Lung (tissue), 12 donors: ENCODE results near the gene TIMP4. TPM values are rescaled to one million over a fixed set of nuclear protein-coding genes. Genes with fewer than 3 reads are reported as not detected.

Experiments used
- ATAC-seq: fragments of 200-7000 bp; cut with Tn5 transposase; one replicate; pipeline ENCODE4 v1.9.1; 2020; ENCODE audit warnings: moderate number of reproducible peaks; ENCODE audit not compliant: insufficient read depth, low FRiP score
- DNase-seq, 3 donors: peaks; one replicate each; pipeline ENCODE4 v3.0.0-alpha.2; 2013 to 2017
- H3K27ac ChIP-seq, 2 donors: one replicate each; pipeline ENCODE4 v1.5.1; 2013; ENCODE audit warnings: mild to moderate bottlenecking in 2 of 2, moderate library complexity in 2 of 2, control low read depth in 1 of 2, inconsistent platforms in 1 of 2, low read depth in 1 of 2, low read length in 1 of 2
- H3K27me3 ChIP-seq, 3 donors: one replicate each; pipeline ENCODE4 v1.5.1; 2013; ENCODE audit warnings: low read length in 2 of 3; ENCODE audit not compliant: control insufficient read depth in 3 of 3, insufficient read depth in 3 of 3
- H3K36me3 ChIP-seq, 4 donors: one replicate each; pipeline ENCODE4 v1.5.1; 2013; ENCODE audit warnings: low read length in 4 of 4, mild to moderate bottlenecking in 1 of 4, moderate library complexity in 1 of 4; ENCODE audit not compliant: control insufficient read depth in 4 of 4, insufficient read depth in 4 of 4
- H3K4me1 ChIP-seq, 5 donors: one replicate each; pipeline ENCODE4 v1.5.1; 2013; ENCODE audit warnings: low read length in 5 of 5, mild to moderate bottlenecking in 2 of 5, moderate library complexity in 1 of 5; ENCODE audit not compliant: control insufficient read depth in 5 of 5, insufficient read depth in 5 of 5
- H3K4me3 ChIP-seq: one replicate; pipeline ENCODE4 v1.5.1; 2013; ENCODE audit warnings: mild to moderate bottlenecking, control low read depth, moderate library complexity
- H3K9ac ChIP-seq, 2 donors: one replicate each; pipeline ENCODE4 v1.5.1; 2013; ENCODE audit warnings: low read length in 2 of 2, control low read depth in 1 of 2; ENCODE audit not compliant: insufficient read depth in 1 of 2
- H3K9me3 ChIP-seq, 4 donors: one replicate each; pipeline ENCODE4 v1.5.1; 2013; ENCODE audit warnings: low read length in 3 of 4, mild to moderate bottlenecking in 1 of 4, moderate library complexity in 1 of 4; ENCODE audit not compliant: control insufficient read depth in 4 of 4, insufficient read depth in 3 of 4
- WGBS, 2 donors: extraction: QIAGEN DNeasy Blood & Tissue Kit; methylation state at CpG; one replicate each; pipeline ENCODE4 v1.1.7; 2013; 5-methylcytosine and 5-hydroxymethylcytosine counted together
- polyA plus RNA-seq, 2 donors: library from polyadenylated mRNA; stranded (reverse); fragments of 200-250 nt; gene quantifications; one replicate each; pipeline ENCODE4 v1.2.1, GENCODE V29; 2013
- total RNA-seq, 2 donors: library from RNA; depleted of rRNA in 1 of 2; stranded (reverse); fragments of >200 nt in 1 of 2; gene quantifications; one replicate each; pipeline ENCODE4 v1.2.1, GENCODE V29; 2014 to 2021
- TF ChIP-seq, protein P1 (sequence below): IDR thresholded peaks from 2 replicates; pipeline ENCODE4 v1.5.1; 2012; ENCODE audit warnings: mild to moderate bottlenecking; ENCODE audit errors: control extremely low read depth, extremely low read depth
- donor health status: control.
- donor health status: control.
- donor health status: Bipolar disorder and iron deficiency.
- donor health status: healthy.
- donor health status: DM: yes; HTN: yes; CAD: no.

The TIMP4 gene
- total and polyA plus RNA-seq, 4 donors = 0.48 to 22.2 (median 9.3) TPM

DNA sequence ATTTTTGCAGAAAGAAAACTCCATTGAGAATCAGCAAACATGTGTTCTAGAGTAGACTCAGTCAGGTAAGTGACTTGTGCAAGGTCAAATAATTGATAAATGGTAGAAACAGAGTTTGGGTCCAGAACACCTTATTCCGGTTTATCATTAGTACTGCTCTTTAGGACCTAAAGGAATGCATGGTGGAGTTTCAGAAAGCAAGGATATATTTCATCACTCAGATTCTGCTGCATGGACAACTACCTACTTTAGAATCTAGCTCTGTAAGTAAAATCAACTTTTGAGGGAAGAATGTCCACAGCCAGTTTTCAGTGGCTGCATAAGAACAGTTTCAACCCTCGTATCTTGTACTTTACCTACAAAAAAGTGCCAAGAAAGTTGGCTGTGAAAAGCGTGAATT is 43.6 kb downstream of the TIMP4 start:
- Histone ChIP-seq H3K4me3 (no peak overlapping the region), H3K9ac (no peak overlapping the region), H3K4me1 (peaks cover 0 to 2% (median 0%) of the 10 kb centered on the region in 5 donors), H3K27ac (no peak overlapping the region), H3K36me3 (no peaks in the 10 kb centered on the region), H3K9me3 (no peaks in the 10 kb centered on the region), H3K27me3 (peaks cover 0 to 4% (median 0%) of the 10 kb centered on the region in 3 donors)
- ATAC-seq (no peak), DNase-seq (no peak)
- TF ChIP-seq, protein P1, sequence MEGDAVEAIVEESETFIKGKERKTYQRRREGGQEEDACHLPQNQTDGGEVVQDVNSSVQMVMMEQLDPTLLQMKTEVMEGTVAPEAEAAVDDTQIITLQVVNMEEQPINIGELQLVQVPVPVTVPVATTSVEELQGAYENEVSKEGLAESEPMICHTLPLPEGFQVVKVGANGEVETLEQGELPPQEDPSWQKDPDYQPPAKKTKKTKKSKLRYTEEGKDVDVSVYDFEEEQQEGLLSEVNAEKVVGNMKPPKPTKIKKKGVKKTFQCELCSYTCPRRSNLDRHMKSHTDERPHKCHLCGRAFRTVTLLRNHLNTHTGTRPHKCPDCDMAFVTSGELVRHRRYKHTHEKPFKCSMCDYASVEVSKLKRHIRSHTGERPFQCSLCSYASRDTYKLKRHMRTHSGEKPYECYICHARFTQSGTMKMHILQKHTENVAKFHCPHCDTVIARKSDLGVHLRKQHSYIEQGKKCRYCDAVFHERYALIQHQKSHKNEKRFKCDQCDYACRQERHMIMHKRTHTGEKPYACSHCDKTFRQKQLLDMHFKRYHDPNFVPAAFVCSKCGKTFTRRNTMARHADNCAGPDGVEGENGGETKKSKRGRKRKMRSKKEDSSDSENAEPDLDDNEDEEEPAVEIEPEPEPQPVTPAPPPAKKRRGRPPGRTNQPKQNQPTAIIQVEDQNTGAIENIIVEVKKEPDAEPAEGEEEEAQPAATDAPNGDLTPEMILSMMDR = no peak
- 85 to 93% methylated on average over 3 of the region's 3 CpGs for WGBS, 2 donors

GRCh38 chr3:12114251-12114650 is 44.5 kb downstream of the TIMP4 start:
- H3K27ac ChIP-seq = no peak overlapping the region
- ATAC-seq (no peak), DNase-seq (no peak)
- H3K9me3 ChIP-seq = peaks cover 0 to 2% (median 0%) of the 10 kb centered on the region in 4 donors
- no peak overlapping the region for H3K4me3 ChIP-seq
- H3K9ac ChIP-seq = no peak overlapping the region
- no peaks in the 10 kb centered on the region for H3K36me3 ChIP-seq
- H3K4me1 ChIP-seq = no peaks in the 10 kb centered on the region
- TF ChIP-seq, protein P1 = no peak
- H3K27me3 ChIP-seq = peaks cover 0 to 4% (median 0%) of the 10 kb centered on the region in 3 donors

- 65 to 78% methylated on average over 8 of the region's 8 CpGs for WGBS, 2 donors
- Histone ChIP-seq H3K4me1 (no peaks in the 10 kb centered on the region), H3K9ac (no peak overlapping the region), H3K27ac (no peak overlapping the region), H3K36me3 (no peaks in the 10 kb centered on the region), H3K9me3 (peaks cover 0 to 2% (median 0%) of the 10 kb centered on the region in 4 donors), H3K4me3 (no peak overlapping the region), H3K27me3 (no peaks in the 10 kb centered on the region)
- ATAC-seq (no peak), DNase-seq (peak in 1 of 3 donors; percentile 1)
- TF ChIP-seq, protein P1 = no peak
These were observed 51.5 kb downstream of the TIMP4 start for GRCh38 chr3:12107071-12107713.

Other genes with a start within 250 kb of the TIMP4 start
- 1 to 10 TPM; 1.2 to 1.7 TPM for gene SYN2, start 154.5 kb downstream of the TIMP4 start, total RNA-seq
- gene SYN2, start 154.5 kb downstream of the TIMP4 start, polyA plus RNA-seq = 1 to 10 TPM in 1 of 2 donors, under 1 TPM in 1; 0.57 to 2.2 TPM
- 10 to 100 TPM in 1 of 2 donors, 1 to 10 TPM in 1; 8.3 to 41.4 TPM for gene PPARG, start 130.2 kb upstream of the TIMP4 start, total RNA-seq
- gene PPARG, start 130.2 kb upstream of the TIMP4 start, polyA plus RNA-seq = 10 to 100 TPM; 21.4 to 31.1 TPM